HepG2 (cell line): Measurements from ENCODE around the gene FDXACB1. TPM values are rescaled to one million over a fixed set of nuclear protein-coding genes. Genes with fewer than 3 reads are reported as not detected.

Source experiments
- ARID2 ChIP-seq: sonication (generic); formaldehyde crosslinking; IDR thresholded peaks from 2 replicates; pipeline ENCODE4 v1.8.1; 2022; ENCODE audit warnings: mild to moderate bottlenecking, missing genetic modification reagents, borderline replicate concordance
- CEBPZ ChIP-seq: IDR thresholded peaks from 2 replicates; pipeline ENCODE4 v1.6.1; 2012; ENCODE audit warnings: low read length, improper control_type of control experiment
- EHMT2 ChIP-seq: fragments of 200-600 bp; sonication (generic); IDR thresholded peaks from 2 replicates; pipeline ENCODE4 v1.7.0; 2017; ENCODE audit warnings: antibody characterized with exemption, low read depth, low read length, borderline replicate concordance
- ELF3 ChIP-seq: IDR thresholded peaks from 2 replicates; pipeline ENCODE4 v1.6.1; 2016; ENCODE audit warnings: missing genetic modification reagents, missing compliant biosample characterization
- HNF4G ChIP-seq, 2 experiments: sonication (generic) in 1 of 2; formaldehyde crosslinking in 1 of 2; IDR thresholded peaks; 2 replicates each; pipeline versions ENCODE4 v1.4.0 to v1.6.1; 2011 to 2020; ENCODE audit warnings: borderline replicate concordance in 2 of 2, low read depth in 2 of 2, mild to moderate bottlenecking in 2 of 2, low read length in 1 of 2, missing genetic modification reagents in 1 of 2, moderate library complexity in 1 of 2
- IKZF4 ChIP-seq: sonication (generic); formaldehyde crosslinking; IDR thresholded peaks from 2 replicates; pipeline ENCODE4 v1.5.1; 2020; ENCODE audit warnings: borderline replicate concordance, mild to moderate bottlenecking, low read depth, missing genetic modification reagents; ENCODE audit errors: not compliant biosample characterization
- IRX3 ChIP-seq: sonication (generic); formaldehyde crosslinking; IDR thresholded peaks from 2 replicates; pipeline ENCODE4 v1.8.1; 2023; ENCODE audit warnings: mild to moderate bottlenecking, low read depth, missing genetic modification reagents, borderline replicate concordance
- ISX ChIP-seq: sonication (generic); formaldehyde crosslinking; conservative IDR thresholded peaks from 2 replicates; pipeline ENCODE4 v1.5.0; 2020; ENCODE audit warnings: missing genetic modification reagents
- KAT7 ChIP-seq: IDR thresholded peaks from 2 replicates; pipeline ENCODE4 v1.6.1; 2018; ENCODE audit warnings: borderline replicate concordance, missing compliant biosample characterization
- NFYC ChIP-seq: IDR thresholded peaks from 2 replicates; pipeline ENCODE4 v1.6.1; 2016; ENCODE audit warnings: missing genetic modification reagents, missing compliant biosample characterization
- NPAS2 ChIP-seq: sonication (generic); formaldehyde crosslinking; IDR thresholded peaks from 2 replicates; pipeline ENCODE4 v1.8.0; 2022; ENCODE audit warnings: mild to moderate bottlenecking, missing genetic modification reagents, borderline replicate concordance
- PBX3 ChIP-seq: sonication (generic); formaldehyde crosslinking; IDR thresholded peaks from 2 replicates; pipeline ENCODE4 v1.8.1; 2023; ENCODE audit warnings: missing genetic modification reagents, inconsistent platforms, borderline replicate concordance
- PREB ChIP-seq: sonication (generic); formaldehyde crosslinking; IDR thresholded peaks from 2 replicates; pipeline ENCODE4 v1.4.0; 2020; ENCODE audit warnings: missing genetic modification reagents
- RBAK ChIP-seq: sonication (generic); formaldehyde crosslinking; IDR thresholded peaks from 2 replicates; pipeline ENCODE4 v1.5.1; 2020; ENCODE audit warnings: mild to moderate bottlenecking, missing genetic modification reagents
- SATB2 ChIP-seq: sonication (generic); formaldehyde crosslinking; IDR thresholded peaks from 2 replicates; pipeline ENCODE4 v1.5.0; 2020; ENCODE audit warnings: missing genetic modification reagents
- THRA ChIP-seq: sonication (generic); formaldehyde crosslinking; IDR thresholded peaks from 2 replicates; pipeline ENCODE4 v1.4.0; 2020; ENCODE audit warnings: missing genetic modification reagents, borderline replicate concordance
- XBP1 ChIP-seq: sonication (generic); formaldehyde crosslinking; IDR thresholded peaks from 2 replicates; pipeline ENCODE4 v1.5.0; 2020; ENCODE audit warnings: missing genetic modification reagents
- ZFP36L1 ChIP-seq: sonication (generic); formaldehyde crosslinking; IDR thresholded peaks from 2 replicates; pipeline ENCODE4 v1.8.0; 2022; ENCODE audit warnings: mild to moderate bottlenecking, missing genetic modification reagents, moderate library complexity
- ZNF256 ChIP-seq: sonication (generic); formaldehyde crosslinking; conservative IDR thresholded peaks from 2 replicates; pipeline ENCODE4 v1.4.0; 2020; ENCODE audit warnings: missing genetic modification reagents
- ZNF264 ChIP-seq: sonication (generic); formaldehyde crosslinking; IDR thresholded peaks from 2 replicates; pipeline ENCODE4 v1.4.0; 2020; ENCODE audit warnings: missing genetic modification reagents
- ZNF350 ChIP-seq: sonication (generic); formaldehyde crosslinking; IDR thresholded peaks from 2 replicates; pipeline ENCODE4 v1.4.0; 2020; ENCODE audit warnings: mild to moderate bottlenecking, low read depth, missing genetic modification reagents, borderline replicate concordance
- ZNF670 ChIP-seq: sonication (generic); formaldehyde crosslinking; IDR thresholded peaks from 2 replicates; pipeline ENCODE4 v1.8.0; 2022; ENCODE audit warnings: mild to moderate bottlenecking, missing genetic modification reagents, borderline replicate concordance
- polyA plus RNA-seq, 8 experiments: library from polyadenylated mRNA; depleted of rRNA in 3 of 8; stranded (reverse) in 7 of 8; unstranded in 1 of 8; fragments of >200 nt; fragmentation: Illumina TruSeq in 4 of 8; extraction: Trizol in 4 of 8; gene quantifications; 2 replicates each; pipeline versions ENCODE4 v1.2.1 to v1.2.3, GENCODE V29; 2011 to 2016; ENCODE audit warnings: low read depth in 4 of 8, missing spikeins in 1 of 8, mixed read lengths in 1 of 8; ENCODE audit not compliant: insufficient read depth in 1 of 8
- total RNA-seq, 5 experiments: library from RNA; depleted of rRNA; stranded (reverse); fragments of >200 nt; fragmentation: Illumina TruSeq; extraction: Trizol; gene quantifications; 2 replicates each; pipeline ENCODE4 v1.2.3, GENCODE V29; 2016; ENCODE audit warnings: low read depth in 1 of 5

Gene FDXACB1
- total and polyA plus RNA-seq, 2 of the 13 experiments (the other 11 are each of a cell fraction or from before 2014, with no cell fraction given): 1.1 to 3.4 TPM

GRCh38 chr11:111878849-111879636 is at the start of gene FDXACB1, which contains the start of gene CFAP68 (continued):
- peak; percentile 53; the same call in 1 of the 2 replicates for TF ChIP-seq ELF3 (CRISPR knock-in tag)
- TF ChIP-seq PBX3 (CRISPR knock-in tag): no peak
- no peak for TF ChIP-seq XBP1 (CRISPR knock-in tag)
- TF ChIP-seq THRA (CRISPR knock-in tag): no peak; the same call in 1 of the 2 replicates
- TF ChIP-seq ZFP36L1 (CRISPR knock-in tag): 0 out of 2 replicates have a peak, but pooled peaks have one; percentile 72
- no peak for TF ChIP-seq RBAK
- TF ChIP-seq IRX3: no peak
- no peak for TF ChIP-seq HNF4G (IDR thresholded peaks at IDR 0.05; ENCODE audit: borderline replicate concordance, low read depth, low read length)
- peak; percentile 30; the same call in 1 of the 2 replicates for TF ChIP-seq HNF4G (CRISPR knock-in tag; IDR thresholded peaks at IDR 0.05; ENCODE audit: borderline replicate concordance, low read depth)
- no peak; the same call in 1 of the 2 replicates for TF ChIP-seq ZNF256 (CRISPR knock-in tag)
- TF ChIP-seq IKZF4 (CRISPR knock-in tag): no peak
- TF ChIP-seq SATB2: no peak
- TF ChIP-seq PREB: no peak
- TF ChIP-seq NFYC (CRISPR knock-in tag): no peak
- TF ChIP-seq ARID2 (CRISPR knock-in tag): no peak
- no peak for TF ChIP-seq ZNF670 (CRISPR knock-in tag)
- no peak for TF ChIP-seq ISX
- no peak; the same call in 1 of the 2 replicates for TF ChIP-seq EHMT2
- peak; percentile 94 for TF ChIP-seq ZNF350 (CRISPR knock-in tag)
- TF ChIP-seq KAT7 (CRISPR knock-in tag): 0 out of 2 replicates have a peak, but pooled peaks have one; percentile 71
- TF ChIP-seq CEBPZ: no peak
- no peak for TF ChIP-seq NPAS2 (CRISPR knock-in tag)
- peak; percentile 46; the same call in 1 of the 2 replicates for TF ChIP-seq ZNF264 (CRISPR knock-in tag)
